ENCODE data around the gene EVC.
"Not testable (repeated sequence)": the region's sequence is repeated elsewhere in the genome, so short reads cannot be mapped to it uniquely, and the experiment has no call there.

Gene EVC

GRCh38 chr4:5822619-5823018 lies 111.6 kb downstream of the EVC start:
- DNase-seq, result no peak

- no peak for DNase-seq
Observed at GRCh38 chr4:5823542-5824211, 112.7 kb downstream of the EVC start.

- DNase-seq, result no peak
Observed at GRCh38 chr4:5824227-5824626, 113.2 kb downstream of the EVC start.

- no peak for DNase-seq
Observed at GRCh38 chr4:5824635-5825034, 113.6 kb downstream of the EVC start.

- DNase-seq, result no peak
Observed at GRCh38 chr4:5825321-5826041, 114.5 kb downstream of the EVC start.

- no peak for DNase-seq
Observed at GRCh38 chr4:5826437-5827107, 115.6 kb downstream of the EVC start.

- DNase-seq, result no peak
Observed at GRCh38 chr4:5827108-5828004, 116.4 kb downstream of the EVC start.

- DNase-seq, result no peak
Observed at GRCh38 chr4:5828005-5828391, 117.0 kb downstream of the EVC start.

GRCh38 chr4:5836943-5837342 lies 125.9 kb downstream of the EVC start:
- no peak for DNase-seq

- DNase-seq, result not testable (repeated sequence)
Observed at GRCh38 chr4:5837483-5837882, 126.5 kb downstream of the EVC start.

GRCh38 chr4:5839332-5839731 lies 128.3 kb downstream of the EVC start:
- DNase-seq, result no peak

- no peak for DNase-seq
Observed at GRCh38 chr4:5839751-5840674, 129.0 kb downstream of the EVC start.

GRCh38 chr4:5842456-5842855 lies 131.5 kb downstream of the EVC start:
- DNase-seq, result no peak

- no peak for DNase-seq
Observed at GRCh38 chr4:5843573-5844530, 132.9 kb downstream of the EVC start.

GRCh38 chr4:5845035-5845905 lies 134.3 kb downstream of the EVC start:
- DNase-seq, result no peak

- no peak for DNase-seq
Observed at GRCh38 chr4:5851637-5852301, 140.8 kb downstream of the EVC start.

GRCh38 chr4:5852523-5853202 lies 141.7 kb downstream of the EVC start:
- DNase-seq, result no peak

GRCh38 chr4:5854929-5855328 lies 143.9 kb downstream of the EVC start:
- DNase-seq, result no peak
